ENCODE data around the gene CD300E.
"Not testable (repeated sequence)": the region's sequence is repeated elsewhere in the genome, so short reads cannot be mapped to it uniquely, and the experiment has no call there.

Gene CD300E

DNA sequence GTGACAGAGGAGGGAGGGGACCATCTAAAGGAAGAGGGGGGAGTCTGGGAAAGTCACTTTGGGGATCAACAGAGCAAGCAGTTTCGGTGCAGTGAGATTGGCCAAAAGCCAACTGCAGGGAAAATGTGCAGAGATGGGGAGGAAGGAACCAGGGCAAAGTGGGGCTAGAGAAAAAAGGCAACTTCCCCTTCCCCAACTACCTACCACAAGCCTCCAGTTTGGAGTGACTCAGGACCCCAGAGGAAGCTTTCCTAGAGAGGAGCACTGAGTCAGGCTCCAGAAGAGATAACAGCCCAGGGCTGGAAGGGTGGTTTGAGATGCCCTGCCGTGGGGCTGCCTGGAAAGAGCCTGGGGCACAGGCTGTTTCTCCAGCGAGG is 24.5 kb downstream of the CD300E start:
- no peak for FAIRE-seq
- DNase-seq (ENCODE audit: low spot score): no peak

GRCh38 chr17:74598346-74599022 is 25.1 kb downstream of the CD300E start:
- FAIRE-seq: no peak
- DNase-seq (ENCODE audit: low spot score): no peak

GRCh38 chr17:74597069-74597790 is 26.3 kb downstream of the CD300E start:
- no peak for FAIRE-seq
- no peak for DNase-seq (ENCODE audit: low spot score)

- DNase-seq (ENCODE audit: low spot score) (no peak), FAIRE-seq (no peak)
These were observed 28.3 kb downstream of the CD300E start for GRCh38 chr17:74595037-74595750.

DNA sequence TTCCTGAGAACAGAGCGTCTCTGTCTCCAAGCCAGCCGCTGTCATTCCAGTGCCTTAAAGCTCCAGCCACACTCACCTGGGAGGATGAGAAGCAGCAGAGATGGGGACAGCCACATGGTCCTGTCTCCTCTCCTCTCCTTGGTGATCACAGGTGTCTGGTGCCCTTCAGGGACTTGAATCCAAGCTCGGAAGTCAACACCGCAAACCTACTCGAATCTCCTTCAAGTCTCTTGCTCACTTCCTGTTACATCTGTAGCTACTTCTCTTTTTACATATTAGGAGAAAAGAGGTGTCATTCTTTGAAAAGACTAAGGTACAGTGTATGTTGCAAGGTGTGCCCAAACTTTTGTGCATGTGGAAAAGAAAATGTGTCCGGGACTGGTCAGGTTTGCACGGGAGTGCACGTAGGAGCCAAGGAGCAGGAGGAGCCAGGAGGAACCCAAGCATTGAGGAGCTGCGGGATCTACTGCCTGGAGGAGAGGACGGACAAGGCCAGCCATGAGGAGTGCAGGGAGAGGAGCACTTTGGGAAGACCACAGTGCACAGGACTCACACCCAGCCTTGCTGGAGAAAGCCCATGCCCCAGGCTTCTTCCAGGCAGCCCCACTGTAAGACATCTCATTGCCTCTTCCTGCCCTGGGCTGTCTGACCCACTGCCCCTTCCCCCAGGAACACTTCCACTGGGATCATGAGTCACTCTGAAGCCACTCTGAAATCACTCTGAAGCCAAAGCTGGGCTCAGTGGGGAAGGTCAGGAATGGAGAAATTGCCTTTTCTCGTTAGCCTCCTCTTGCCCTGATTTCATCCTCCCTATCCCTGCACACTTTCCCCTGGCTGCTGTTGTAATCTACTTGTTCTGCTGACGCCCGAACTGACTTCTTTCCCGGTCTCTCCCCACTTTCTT is 31.2 kb downstream of the CD300E start, which contains the start of gene CD300LD:
CD300LD (minus strand) TSS at position 197 of the 904 bp plus-strand sequence; CDS start at position 116, 81 bp downstream.
- FAIRE-seq: no peak
- DNase-seq (ENCODE audit: low spot score): no peak

GRCh38 chr17:74591503-74591902 is 32.0 kb downstream of the CD300E start:
- no peak for FAIRE-seq

GRCh38 chr17:74585711-74586110 is 37.8 kb downstream of the CD300E start:
- FAIRE-seq: no peak
- no peak for DNase-seq (ENCODE audit: low spot score)

More at GRCh38 chr17:74591503-74591902, 32.0 kb downstream of the CD300E start:
- DNase-seq (ENCODE audit: low spot score): no peak

DNA sequence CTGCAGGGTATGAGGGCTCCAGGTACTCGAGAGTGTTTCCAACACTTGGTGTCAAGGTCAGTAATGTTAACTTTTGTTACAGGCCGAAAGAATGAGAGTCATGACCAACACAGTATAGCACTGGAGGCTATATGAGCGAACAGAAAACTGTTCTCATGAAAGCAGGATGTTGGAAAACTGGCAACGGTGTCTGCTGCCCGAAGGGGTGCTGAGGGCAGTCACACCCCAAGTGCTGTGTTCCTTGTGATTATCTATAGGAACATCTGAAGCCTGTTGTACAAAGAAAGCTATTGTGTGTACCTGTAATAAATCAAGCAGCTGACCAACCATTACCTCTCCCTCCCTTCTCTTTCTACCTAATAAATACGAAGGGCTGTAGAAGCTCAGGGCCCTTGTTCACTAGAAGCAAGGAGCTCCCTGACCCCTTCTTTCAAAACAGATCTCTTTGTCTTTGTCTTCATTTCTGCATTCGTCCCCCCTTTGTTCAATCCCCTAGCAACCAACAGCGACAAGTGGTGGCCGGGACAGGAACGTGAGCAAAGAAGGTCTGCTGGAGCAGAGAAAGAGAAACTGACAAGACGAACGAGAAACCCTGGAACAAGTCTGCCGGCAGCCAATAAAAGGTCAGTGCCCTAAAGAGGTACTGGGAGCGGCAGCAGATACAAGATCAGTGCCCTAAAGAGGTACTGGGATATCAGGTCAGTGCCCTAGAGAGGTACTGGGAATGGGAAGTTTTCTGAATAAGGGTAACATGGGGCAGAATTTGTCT is 39.1 kb downstream of the CD300E start:
- FAIRE-seq (no peak), DNase-seq (ENCODE audit: low spot score) (no peak)

GRCh38 chr17:74582633-74583032 is 40.9 kb downstream of the CD300E start:
- FAIRE-seq (no peak), DNase-seq (ENCODE audit: low spot score) (no peak)

DNA sequence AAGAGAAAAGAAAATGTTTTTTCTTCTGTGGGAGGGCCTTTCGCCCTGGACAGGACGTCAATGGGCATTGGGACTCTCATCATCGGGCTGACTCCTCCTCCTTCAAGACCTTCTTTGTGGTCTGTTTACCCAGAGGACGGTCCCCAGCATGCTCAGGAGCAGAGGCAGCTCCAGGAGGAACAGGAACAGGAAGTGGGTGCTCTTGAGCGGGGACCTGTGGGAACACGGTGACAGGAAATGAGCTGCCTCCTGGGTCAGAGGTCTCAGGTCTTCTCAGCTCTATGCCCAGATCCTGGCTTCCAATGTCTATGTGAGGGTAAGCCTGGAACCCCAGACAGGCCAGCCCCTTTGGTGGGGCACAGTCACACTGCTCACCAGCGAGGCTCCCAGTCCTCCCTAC is 43.6 kb downstream of the CD300E start:
- FAIRE-seq: no peak

DNA sequence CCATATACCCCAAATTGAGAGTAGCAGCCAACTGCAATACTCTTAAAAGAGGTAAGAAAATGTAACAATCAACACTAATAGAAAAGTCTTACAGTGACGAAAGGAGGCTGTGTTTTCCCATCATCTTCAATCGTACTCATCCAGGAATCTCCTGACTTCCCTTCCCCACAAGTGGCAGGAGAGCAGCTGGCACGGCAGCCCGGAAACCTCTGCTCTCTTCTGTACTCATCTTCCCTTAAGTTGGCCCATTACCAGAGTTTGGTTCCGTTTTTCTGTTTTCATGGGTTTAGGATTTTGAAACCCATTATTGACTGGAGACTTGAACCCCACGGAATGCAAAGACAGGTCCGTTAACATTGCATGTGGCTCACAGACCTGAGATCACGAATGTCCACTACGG is 44.6 kb downstream of the CD300E start:
- no peak for FAIRE-seq

More for the DNA sequence above, 43.6 kb downstream of the CD300E start:
- no peak for DNase-seq (ENCODE audit: low spot score)

DNA sequence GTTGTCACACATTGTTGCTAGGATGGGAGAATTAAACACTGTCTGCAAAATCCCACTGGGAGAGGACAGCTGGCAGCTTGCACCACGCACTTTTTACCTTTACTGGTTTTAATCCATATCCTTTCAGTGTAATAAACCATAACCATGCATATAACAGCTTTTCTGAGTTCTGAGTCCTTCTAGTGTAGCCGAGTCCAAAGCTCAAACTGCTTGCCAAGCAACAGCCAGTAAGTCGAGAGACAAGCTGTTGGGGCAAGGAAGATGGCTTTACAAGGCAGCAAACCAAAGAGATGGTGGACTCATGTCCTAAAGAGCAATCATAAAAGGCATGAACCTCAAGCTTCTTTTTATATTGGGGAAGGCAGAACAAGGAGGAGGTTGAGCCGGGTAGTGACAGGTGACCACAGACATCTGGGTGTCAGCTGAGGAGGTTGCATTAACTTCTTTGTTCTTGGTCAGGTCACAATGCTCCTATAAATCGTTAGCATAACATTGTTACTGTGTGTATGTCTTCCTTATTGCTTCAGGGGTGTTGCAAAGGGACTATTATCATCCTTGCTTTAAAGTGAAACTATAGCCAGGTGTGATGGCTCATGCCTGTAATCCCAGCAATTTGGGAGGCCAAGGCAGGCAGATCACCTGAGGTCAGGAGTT is 48.9 kb downstream of the CD300E start:
- FAIRE-seq (peak; percentile 44), DNase-seq (ENCODE audit: low spot score) (no peak)

More for the DNA sequence above, 44.6 kb downstream of the CD300E start:
- no peak for DNase-seq (ENCODE audit: low spot score)

DNA sequence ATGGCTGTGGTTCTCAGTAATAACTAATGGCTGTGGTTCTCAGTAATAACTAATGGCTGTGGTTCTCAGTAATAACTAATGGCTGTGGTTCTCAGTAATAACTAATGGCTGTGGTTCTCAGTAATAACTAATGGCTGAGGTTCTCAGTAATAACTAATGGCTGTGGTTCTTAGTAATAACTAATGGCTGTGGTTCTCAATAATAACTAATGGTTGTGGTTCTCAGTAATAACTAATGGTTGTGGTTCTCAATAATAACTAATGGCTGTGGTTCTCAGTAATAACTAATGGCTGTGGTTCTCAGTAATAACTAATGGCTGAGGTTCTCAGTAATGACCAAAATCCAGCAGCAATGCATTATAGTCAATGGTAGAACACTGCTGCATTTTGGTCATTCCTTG is 49.9 kb downstream of the CD300E start:
- DNase-seq (ENCODE audit: low spot score); FAIRE-seq: not testable (repeated sequence)

- DNase-seq (ENCODE audit: low spot score) (no peak), FAIRE-seq (no peak)
These were observed 50.4 kb downstream of the CD300E start for GRCh38 chr17:74573169-74573568.

DNA sequence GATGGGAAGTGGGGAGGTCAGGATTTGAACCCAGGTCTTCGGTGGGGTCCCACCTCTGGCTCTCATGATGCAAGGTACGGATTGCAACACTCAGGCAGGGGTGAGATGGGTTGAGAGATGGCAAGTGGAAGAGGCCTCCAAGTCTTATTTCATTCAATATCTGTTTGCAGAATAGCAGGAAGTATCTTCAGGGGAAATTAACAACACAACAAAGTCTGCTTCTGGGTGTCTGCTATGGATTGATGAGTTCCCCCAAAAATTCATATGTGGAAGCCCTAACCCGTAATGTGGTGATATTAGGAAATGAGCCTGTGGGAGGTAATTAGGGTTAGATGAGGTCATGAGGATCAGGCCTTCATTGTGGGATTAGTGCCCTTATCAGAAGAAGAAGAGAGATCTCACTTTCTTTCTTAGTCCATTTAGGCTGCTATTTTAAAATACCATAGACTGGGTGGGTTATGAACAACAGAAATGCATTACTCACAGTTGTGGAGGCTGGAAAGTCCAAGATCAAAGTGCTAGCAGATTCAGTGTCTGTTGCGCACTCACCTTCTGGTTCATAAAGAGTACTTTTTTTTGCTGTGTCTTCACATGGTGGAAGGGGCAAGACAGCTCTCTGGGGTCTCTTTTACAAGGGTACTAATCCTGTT is 51.8 kb downstream of the CD300E start:
- DNase-seq (ENCODE audit: low spot score): no peak
- no peak for FAIRE-seq

GRCh38 chr17:74569020-74570003 is 54.2 kb downstream of the CD300E start:
- no peak for FAIRE-seq
- peak; percentile 90 for DNase-seq (ENCODE audit: low spot score)

DNA sequence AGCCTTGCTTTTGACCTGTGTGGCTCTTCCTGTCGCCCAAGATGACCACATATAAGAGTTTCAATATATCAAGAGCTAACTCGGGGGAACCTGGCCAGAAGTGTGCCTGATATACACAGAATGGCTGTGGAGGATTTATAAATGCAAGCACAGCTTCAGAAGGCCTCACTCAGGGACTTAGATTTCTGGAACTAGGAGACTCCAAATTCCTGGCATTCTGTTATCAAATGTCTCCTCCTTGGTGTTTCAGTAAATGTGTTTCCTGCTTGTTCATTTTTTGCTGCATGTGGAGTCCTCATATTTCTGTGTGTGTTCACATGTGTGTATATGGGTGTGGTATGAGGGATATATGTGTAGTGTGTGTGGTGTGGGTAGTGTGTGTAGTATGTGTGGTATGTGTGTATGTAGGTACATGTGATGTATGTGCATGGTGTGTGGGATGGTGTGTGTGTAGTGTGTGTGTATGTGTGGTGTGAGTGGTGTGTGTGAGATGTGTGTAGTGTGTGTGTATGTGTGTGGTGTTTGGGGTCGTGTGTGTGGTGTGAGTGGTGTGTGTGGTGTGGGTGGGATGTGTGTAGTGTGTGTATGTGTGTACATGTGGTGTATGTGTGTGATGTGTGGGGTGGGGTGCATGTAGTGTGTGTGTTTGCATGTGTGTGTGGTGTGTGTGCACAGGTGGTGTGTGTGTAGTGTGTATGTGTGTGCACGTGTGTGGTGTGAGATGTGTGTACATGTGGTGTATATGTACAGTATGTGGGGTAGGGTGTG is 55.2 kb downstream of the CD300E start:
- FAIRE-seq: no peak
- no peak for DNase-seq (ENCODE audit: low spot score)

All from urothelium cell line (cell line).